OCI-LY7 (cell line): ENCODE data around the gene WRNIP1. TPM values are rescaled to one million over a fixed set of nuclear protein-coding genes. Genes with fewer than 3 reads are reported as not detected.

Source experiments
- BruUV-seq: library from RNA; stranded (reverse); fragments of 400-500 nt; replicated peaks from 2 replicates; lab custom pipeline; 2021; lab: Mats Ljungman, UMichigan
- CTCF ChIA-PET: fragments of 300-600 bp; sonication (Branson Sonifier 250); formaldehyde crosslinking; loops from one replicate; lab custom pipeline; 2022; ENCODE audit warnings: antibody characterized with exemption; ENCODE audit not compliant: unreplicated experiment; lab: Charles Lee
- POLR2A ChIA-PET: fragments of 300-600 bp; sonication (Branson Sonifier 250); formaldehyde crosslinking; loops from one replicate; lab custom pipeline; 2022; ENCODE audit warnings: antibody characterized with exemption; lab: Charles Lee
- DNase-seq: peaks from one replicate; pipeline ENCODE4 v3.0.0-alpha.2; 2015; ENCODE audit warnings: low spot score
- H2AFZ ChIP-seq: fragments of 200-600 bp; sonication (generic), shearing (Covaris generic); 2 replicates; pipeline ENCODE4 v1.6.1; 2014; ENCODE audit warnings: mild to moderate bottlenecking, antibody characterized with exemption, low read length, moderate library complexity
- H3K27ac ChIP-seq: fragments of 200-600 bp; sonication (generic); 2 replicates; pipeline ENCODE4 v1.5.1; 2014; ENCODE audit warnings: mixed run types, low read depth, mild to moderate bottlenecking, moderate library complexity, low read length, inconsistent platforms; ENCODE audit not compliant: poor library complexity, severe bottlenecking
- H3K36me3 ChIP-seq: fragments of 200-600 bp; sonication (generic); 2 replicates; pipeline ENCODE4 v1.6.1; 2014; ENCODE audit warnings: mild to moderate bottlenecking, antibody characterized with exemption, low read length, moderate library complexity, mixed read lengths; ENCODE audit not compliant: insufficient read depth
- H3K4me1 ChIP-seq: fragments of 200-600 bp; sonication (generic); 2 replicates; pipeline ENCODE4 v1.5.1; 2014; ENCODE audit warnings: mild to moderate bottlenecking, low read length; ENCODE audit not compliant: insufficient read depth, poor library complexity, severe bottlenecking
- H3K4me2 ChIP-seq: fragments of 200-600 bp; sonication (generic); 2 replicates; pipeline ENCODE4 v1.6.1; 2014; ENCODE audit warnings: mild to moderate bottlenecking, low read length
- H3K4me3 ChIP-seq: fragments of 200-600 bp; sonication (generic); 2 replicates; pipeline ENCODE4 v1.5.1; 2014; ENCODE audit warnings: mild to moderate bottlenecking, low read depth, low read length; ENCODE audit not compliant: poor library complexity, severe bottlenecking
- H3K79me2 ChIP-seq: fragments of 200-600 bp; sonication (generic); 2 replicates; pipeline ENCODE4 v1.6.1; 2016; ENCODE audit warnings: low read depth, mild to moderate bottlenecking, low read length, moderate library complexity, mixed read lengths; ENCODE audit not compliant: insufficient read depth
- H3K9me2 ChIP-seq: fragments of 200-600 bp; sonication (generic); 2 replicates; pipeline ENCODE4 v1.6.1; 2016; ENCODE audit warnings: mild to moderate bottlenecking, low read length, mixed read lengths; ENCODE audit not compliant: insufficient read depth
- H3K9me3 ChIP-seq: fragments of 200-600 bp; sonication (generic); 2 replicates; pipeline ENCODE4 v1.6.1; 2014; ENCODE audit warnings: mild to moderate bottlenecking, mixed run types, low read length, mixed read lengths
- H4K20me1 ChIP-seq: fragments of 200-600 bp; sonication (generic); 2 replicates; pipeline ENCODE4 v1.6.1; 2014; ENCODE audit warnings: mild to moderate bottlenecking, antibody characterized with exemption, low read length, moderate library complexity, mixed read lengths; ENCODE audit not compliant: insufficient read depth
- CTCF ChIP-seq: fragments of 200-600 bp; sonication (generic); conservative IDR thresholded peaks from 2 replicates; pipeline ENCODE4 v1.5.1; 2014; ENCODE audit warnings: mild to moderate bottlenecking, antibody characterized with exemption, low read length, moderate library complexity, mixed read lengths
- EZH2phosphoT487 ChIP-seq: fragments of 200-600 bp; sonication (generic); IDR thresholded peaks from 2 replicates; pipeline ENCODE4 v1.6.1; 2018; ENCODE audit warnings: low read depth, borderline replicate concordance, mild to moderate bottlenecking, mixed run types, antibody characterized with exemption, low read length, moderate library complexity, mixed read lengths
- intact Hi-C: fragments of 100-400 bp; cut with micrococcal nuclease; formaldehyde crosslinking; loops from one replicate; pipeline ENCODE4 v1.10.0; 2022; ENCODE audit not compliant: unreplicated experiment
- total RNA-seq, 2 experiments: library from RNA; depleted of rRNA in 1 of 2; stranded (reverse); fragments of >200 nt in 1 of 2; shearing (Covaris generic) in 1 of 2; gene quantifications; 2 replicates each; pipeline ENCODE4 v1.2.3, GENCODE V29; 2014 to 2022

The WRNIP1 gene
- total RNA-seq, 2 experiments from 2014 or later, result 43.8 to 54.2 TPM

GRCh38 chr6:2780102-2780737 lies 15.0 kb downstream of the WRNIP1 start:
- intact Hi-C loops, result no loop called here
- BruUV-seq, result no TSS peak

DNA sequence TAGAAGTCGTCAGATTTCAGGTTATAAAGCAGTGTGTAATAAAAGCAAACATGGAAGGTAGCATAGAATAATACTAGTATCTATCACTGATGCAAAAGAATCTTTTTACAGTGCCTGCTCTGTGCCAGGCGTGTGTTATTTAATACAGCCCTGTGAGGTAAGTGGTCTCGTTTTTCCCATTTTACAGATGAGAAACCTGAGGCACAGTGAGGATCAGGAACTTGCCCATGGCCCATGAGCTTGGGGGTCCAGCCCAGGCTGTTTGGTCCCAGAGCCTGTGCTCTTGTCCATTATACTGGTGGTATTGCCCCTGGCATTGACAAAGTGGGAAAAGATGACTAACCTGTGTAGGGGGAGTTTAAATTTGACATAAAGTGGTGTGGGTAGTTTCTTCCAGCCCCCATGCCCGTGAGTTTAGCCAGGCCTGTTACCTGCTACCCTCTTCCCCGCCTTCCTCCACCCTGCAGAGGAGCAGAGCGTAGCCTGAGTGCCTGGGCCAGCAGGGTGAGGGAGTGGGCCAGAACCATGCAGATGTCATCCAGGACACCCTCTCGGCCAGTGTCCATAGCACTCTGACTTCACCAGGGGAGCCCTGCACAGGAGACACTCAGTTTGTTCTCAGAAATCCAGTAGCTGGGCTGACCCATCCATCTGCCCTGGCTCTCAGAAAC lies 16.6 kb downstream of the WRNIP1 start:
- H3K9me3 ChIP-seq, result no peaks in the 10 kb centered on the region
- no peaks in the 10 kb centered on the region for H3K4me1 ChIP-seq
- no TSS peak for BruUV-seq
- no peak overlapping the region for H2AFZ ChIP-seq
- H3K4me2 ChIP-seq, result no peak overlapping the region
- no peak overlapping the region for H3K4me3 ChIP-seq
- TF ChIP-seq CTCF (no peak), EZH2phosphoT487 (no peak)
- POLR2A ChIA-PET, result interaction anchor here (1.5 kb wide), 1 partner anchor 11 kb away, joined by 3 read pairs; no protein-coding TSS in a partner anchor
- H3K79me2 ChIP-seq, result peaks cover 20% of the 10 kb centered on the region; the same call in 1 of the 2 replicates
- CTCF ChIA-PET, result no interaction called here
- no peak overlapping the region for H3K27ac ChIP-seq
- H3K36me3 ChIP-seq, result peaks cover 98% of the 10 kb centered on the region
- no peak for DNase-seq
- no peaks in the 10 kb centered on the region for H3K9me2 ChIP-seq
- intact Hi-C loops, result no loop called here
- H4K20me1 ChIP-seq, result peaks cover 12% of the 10 kb centered on the region

More at GRCh38 chr6:2780102-2780737, 15.0 kb downstream of the WRNIP1 start:
- DNase-seq, result no peak
- ChIA-PET POLR2A (interaction anchor here (0.6 to 2.3 kb wide), 4 partner anchors 10 to 201 kb away, joined by 3 to 5 read pairs (median 4); no protein-coding TSS in a partner anchor), CTCF (no interaction called here)
- no peak overlapping the region for H3K4me3 ChIP-seq
- TF ChIP-seq CTCF (no peak), EZH2phosphoT487 (no peak)
- H3K79me2 ChIP-seq, result peaks cover 35% of the 10 kb centered on the region; the same call in 1 of the 2 replicates
- peaks cover 12% of the 10 kb centered on the region for H4K20me1 ChIP-seq
- peaks cover 96% of the 10 kb centered on the region for H3K36me3 ChIP-seq
- H3K27ac ChIP-seq, result no peak overlapping the region
- no peaks in the 10 kb centered on the region for H3K9me2 ChIP-seq
- H3K4me1 ChIP-seq, result no peaks in the 10 kb centered on the region
- H3K9me3 ChIP-seq, result no peaks in the 10 kb centered on the region
- no peak overlapping the region for H2AFZ ChIP-seq
- H3K4me2 ChIP-seq, result no peak overlapping the region
